ENCODE results near the gene ABHD5.

ABHD5 gene

GRCh38 chr3:43709022-43709421 lies 18.3 kb downstream of the ABHD5 start:
- no peak for FAIRE-seq
- no peak for DNase-seq (ENCODE audit: insufficient read length, low spot score)

GRCh38 chr3:43710607-43711006 lies 19.9 kb downstream of the ABHD5 start:
- no peak for FAIRE-seq

GRCh38 chr3:43718296-43718695 lies 27.6 kb downstream of the ABHD5 start:
- no peak for FAIRE-seq
- no peak for DNase-seq (ENCODE audit: insufficient read length, low spot score)

More at GRCh38 chr3:43710607-43711006, 19.9 kb downstream of the ABHD5 start:
- no peak for DNase-seq (ENCODE audit: insufficient read length, low spot score)

GRCh38 chr3:43723121-43723734 lies 32.5 kb downstream of the ABHD5 start:
- no peak for DNase-seq (ENCODE audit: insufficient read length, low spot score)
- no peak for FAIRE-seq

- DNase-seq (ENCODE audit: insufficient read length, low spot score): no peak
- no peak for FAIRE-seq
Measured at GRCh38 chr3:43726521-43726920, 35.8 kb downstream of the ABHD5 start.

- no peak for DNase-seq (ENCODE audit: insufficient read length, low spot score)
- FAIRE-seq: no peak
Measured at GRCh38 chr3:43727930-43728329, 37.2 kb downstream of the ABHD5 start.

GRCh38 chr3:43728476-43728875 lies 37.7 kb downstream of the ABHD5 start:
- DNase-seq (ENCODE audit: insufficient read length, low spot score) (no peak), FAIRE-seq (no peak)

GRCh38 chr3:43728947-43729346 lies 38.2 kb downstream of the ABHD5 start:
- no peak for DNase-seq (ENCODE audit: insufficient read length, low spot score)
- FAIRE-seq: no peak

- FAIRE-seq (no peak), DNase-seq (ENCODE audit: insufficient read length, low spot score) (no peak)
Measured at GRCh38 chr3:43729707-43730414, 39.1 kb downstream of the ABHD5 start.

GRCh38 chr3:43732747-43733425 lies 42.1 kb downstream of the ABHD5 start:
- FAIRE-seq (no peak), DNase-seq (ENCODE audit: insufficient read length, low spot score) (no peak)

- DNase-seq (ENCODE audit: insufficient read length, low spot score): no peak
Measured at GRCh38 chr3:43733459-43734384, 43.0 kb downstream of the ABHD5 start.

GRCh38 chr3:43734685-43735084 lies 43.9 kb downstream of the ABHD5 start:
- DNase-seq (ENCODE audit: insufficient read length, low spot score) (no peak), FAIRE-seq (no peak)

More at GRCh38 chr3:43733459-43734384, 43.0 kb downstream of the ABHD5 start:
- FAIRE-seq: no peak

- no peak for DNase-seq (ENCODE audit: insufficient read length, low spot score)
- no peak for FAIRE-seq
Measured at GRCh38 chr3:43735618-43736017, 44.9 kb downstream of the ABHD5 start.

GRCh38 chr3:43736558-43737440 lies 46.1 kb downstream of the ABHD5 start:
- FAIRE-seq (no peak), DNase-seq (ENCODE audit: insufficient read length, low spot score) (no peak)

- FAIRE-seq: no peak
- DNase-seq (ENCODE audit: insufficient read length, low spot score): no peak
Measured at GRCh38 chr3:43738305-43738704, 47.6 kb downstream of the ABHD5 start.

- no peak for DNase-seq (ENCODE audit: insufficient read length, low spot score)
- FAIRE-seq: no peak
Measured at GRCh38 chr3:43742920-43743319, 52.2 kb downstream of the ABHD5 start.

GRCh38 chr3:43747641-43748040 lies 56.9 kb downstream of the ABHD5 start:
- no peak for DNase-seq (ENCODE audit: insufficient read length, low spot score)
- no peak for FAIRE-seq

GRCh38 chr3:43748179-43748578 lies 57.4 kb downstream of the ABHD5 start:
- FAIRE-seq (peak; percentile 71), DNase-seq (ENCODE audit: insufficient read length, low spot score) (peak; percentile 47)

GRCh38 chr3:43748645-43749044 lies 57.9 kb downstream of the ABHD5 start:
- DNase-seq (ENCODE audit: insufficient read length, low spot score): no peak
- no peak for FAIRE-seq

GRCh38 chr3:43752905-43753304 lies 62.2 kb downstream of the ABHD5 start:
- FAIRE-seq (no peak), DNase-seq (ENCODE audit: insufficient read length, low spot score) (no peak)

All from HTR-8/SVneo (cell line).